Osteocyte (in vitro differentiated cells): Measurements from ENCODE around the gene ANTXR1. TPM values are rescaled to one million over a fixed set of nuclear protein-coding genes. Genes with fewer than 3 reads are reported as not detected.

Experiments used
- DNase-seq: peaks from one replicate; pipeline ENCODE4 v3.0.0; 2021; ENCODE audit warnings: mixed read lengths; ENCODE audit not compliant: unreplicated experiment; ENCODE audit errors: extremely low spot score
- H3K27ac Mint-ChIP-seq: one replicate; pipeline ENCODE4 v1.8.0; 2021; ENCODE audit warnings: mild to moderate bottlenecking, mixed read lengths; ENCODE audit not compliant: unreplicated experiment
- H3K27me3 Mint-ChIP-seq: one replicate; pipeline ENCODE4 v1.8.0; 2021; ENCODE audit warnings: mixed read lengths; ENCODE audit not compliant: unreplicated experiment
- H3K36me3 Mint-ChIP-seq: one replicate; pipeline ENCODE4 v1.8.0; 2021; ENCODE audit warnings: mixed read lengths; ENCODE audit not compliant: unreplicated experiment
- H3K4me1 Mint-ChIP-seq: one replicate; pipeline ENCODE4 v1.8.0; 2021; ENCODE audit warnings: mixed read lengths; ENCODE audit not compliant: unreplicated experiment
- H3K4me3 Mint-ChIP-seq: one replicate; pipeline ENCODE4 v1.8.0; 2021; ENCODE audit warnings: mild to moderate bottlenecking, moderate library complexity, mixed read lengths; ENCODE audit not compliant: unreplicated experiment
- H3K9me3 Mint-ChIP-seq: one replicate; pipeline ENCODE4 v1.8.0; 2021; ENCODE audit warnings: mixed read lengths; ENCODE audit not compliant: unreplicated experiment
- total RNA-seq: library from RNA; stranded (reverse); gene quantifications from 2 replicates; pipeline ENCODE4 v1.2.1, GENCODE V29; 2021
- TF ChIP-seq, protein P1 (sequence below): fragments of 200-600 bp; sonication (generic); IDR thresholded peaks from 2 replicates; pipeline ENCODE4 v1.5.0; 2021; ENCODE audit warnings: antibody characterized with exemption, mild to moderate bottlenecking, moderate library complexity

ANTXR1 gene
- total RNA-seq, 1 donor from 2014 or later: 144 TPM

DNA sequence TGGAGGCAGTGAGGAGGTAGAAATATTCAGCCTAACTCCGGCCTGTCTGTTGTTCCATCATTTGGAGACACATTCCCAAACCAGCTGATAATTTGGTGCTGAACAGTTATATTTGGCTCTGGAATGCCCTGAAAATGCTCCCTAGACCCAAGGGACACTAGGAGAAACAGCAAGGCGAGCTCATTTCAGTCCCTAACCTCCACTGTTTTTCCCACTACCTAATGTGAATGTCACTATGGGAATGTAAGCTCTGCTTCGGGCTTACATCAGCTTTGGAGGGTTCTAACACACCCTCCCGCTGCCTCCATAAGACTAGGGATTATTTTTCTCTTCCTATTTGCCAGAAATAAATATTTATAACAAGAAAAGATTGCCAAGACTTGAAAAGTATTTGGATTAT is 103.5 kb downstream of the ANTXR1 start:
- Mint-ChIP-seq H3K27me3 (no peaks in the 10 kb centered on the region), H3K9me3 (no peaks in the 10 kb centered on the region), H3K4me3 (no peak overlapping the region), H3K4me1 (peaks cover 42% of the 10 kb centered on the region), H3K27ac (peak overlapping the region; percentile 97), H3K36me3 (peaks cover 9% of the 10 kb centered on the region)
- no peak for DNase-seq
- TF ChIP-seq, protein P1, sequence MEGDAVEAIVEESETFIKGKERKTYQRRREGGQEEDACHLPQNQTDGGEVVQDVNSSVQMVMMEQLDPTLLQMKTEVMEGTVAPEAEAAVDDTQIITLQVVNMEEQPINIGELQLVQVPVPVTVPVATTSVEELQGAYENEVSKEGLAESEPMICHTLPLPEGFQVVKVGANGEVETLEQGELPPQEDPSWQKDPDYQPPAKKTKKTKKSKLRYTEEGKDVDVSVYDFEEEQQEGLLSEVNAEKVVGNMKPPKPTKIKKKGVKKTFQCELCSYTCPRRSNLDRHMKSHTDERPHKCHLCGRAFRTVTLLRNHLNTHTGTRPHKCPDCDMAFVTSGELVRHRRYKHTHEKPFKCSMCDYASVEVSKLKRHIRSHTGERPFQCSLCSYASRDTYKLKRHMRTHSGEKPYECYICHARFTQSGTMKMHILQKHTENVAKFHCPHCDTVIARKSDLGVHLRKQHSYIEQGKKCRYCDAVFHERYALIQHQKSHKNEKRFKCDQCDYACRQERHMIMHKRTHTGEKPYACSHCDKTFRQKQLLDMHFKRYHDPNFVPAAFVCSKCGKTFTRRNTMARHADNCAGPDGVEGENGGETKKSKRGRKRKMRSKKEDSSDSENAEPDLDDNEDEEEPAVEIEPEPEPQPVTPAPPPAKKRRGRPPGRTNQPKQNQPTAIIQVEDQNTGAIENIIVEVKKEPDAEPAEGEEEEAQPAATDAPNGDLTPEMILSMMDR: no peak

DNA sequence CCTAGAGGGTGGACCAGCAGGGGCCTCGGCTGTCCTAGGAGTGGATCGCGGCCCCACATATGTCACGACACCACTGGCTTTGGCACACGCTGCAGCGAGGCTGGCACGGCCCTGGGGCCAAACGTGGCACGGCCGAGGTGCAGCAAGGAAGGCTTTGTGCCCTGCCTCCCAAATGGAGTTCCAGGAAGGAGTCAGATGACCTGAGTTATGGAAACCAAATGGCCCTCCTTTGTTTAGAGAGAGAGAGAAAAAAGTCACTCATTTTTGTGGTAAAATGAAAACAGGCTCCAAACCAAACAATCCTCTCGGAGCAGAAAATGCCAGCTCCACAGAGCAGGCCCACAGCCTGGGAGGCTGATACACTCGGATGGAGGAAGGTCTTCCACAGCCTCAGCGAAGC is 105.6 kb downstream of the ANTXR1 start:
- TF ChIP-seq, protein P1: no peak
- H3K27ac Mint-ChIP-seq: peak overlapping the region; percentile 97
- H3K36me3 Mint-ChIP-seq: peaks cover 15% of the 10 kb centered on the region
- H3K9me3 Mint-ChIP-seq: no peaks in the 10 kb centered on the region
- no peaks in the 10 kb centered on the region for H3K27me3 Mint-ChIP-seq
- H3K4me3 Mint-ChIP-seq: no peak overlapping the region
- no peak for DNase-seq
- peaks cover 45% of the 10 kb centered on the region for H3K4me1 Mint-ChIP-seq

DNA sequence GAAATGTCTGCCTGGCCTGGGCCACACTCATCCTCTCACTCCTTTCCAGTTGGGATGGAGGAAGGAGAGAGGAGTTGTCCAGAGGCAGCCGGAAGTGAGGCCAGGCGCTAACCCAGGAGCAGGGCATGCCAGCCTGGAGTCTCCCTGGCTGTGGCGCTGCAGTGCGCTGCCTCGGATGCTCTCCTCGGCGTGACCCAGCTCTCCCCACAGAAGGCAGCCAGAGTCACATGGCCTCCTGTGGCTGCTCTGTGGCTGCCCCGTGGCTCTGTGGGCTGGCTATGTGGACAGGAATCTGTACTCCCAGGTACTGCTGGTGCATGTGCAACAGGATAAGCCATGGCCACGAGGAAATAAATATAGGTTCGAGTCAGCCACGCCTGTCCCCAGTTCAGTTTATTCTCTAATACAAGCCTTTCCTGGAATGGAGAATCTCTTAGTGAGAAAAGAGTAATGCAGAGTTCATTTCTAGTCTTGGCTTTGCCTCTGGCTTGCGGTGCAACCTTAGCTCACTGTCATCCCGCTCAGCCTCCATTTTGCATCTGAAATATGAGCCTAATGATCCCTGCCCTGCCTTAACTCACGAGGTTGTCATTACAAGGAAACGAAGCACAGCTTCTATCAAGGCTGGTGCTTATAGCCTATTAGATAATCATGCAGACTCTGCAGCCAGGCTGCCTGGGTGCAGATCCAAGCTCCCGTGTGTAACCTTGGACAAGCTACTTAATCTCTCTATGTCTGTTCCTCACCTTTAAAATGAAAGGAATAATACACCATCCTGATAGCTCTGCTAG is 106.3 kb downstream of the ANTXR1 start:
- Mint-ChIP-seq H3K4me3 (no peak overlapping the region), H3K4me1 (peaks cover 43% of the 10 kb centered on the region), H3K9me3 (no peaks in the 10 kb centered on the region), H3K27ac (peak overlapping the region; percentile 97), H3K27me3 (no peaks in the 10 kb centered on the region), H3K36me3 (peaks cover 22% of the 10 kb centered on the region)
- TF ChIP-seq, protein P1: no peak
- DNase-seq: no peak

DNA sequence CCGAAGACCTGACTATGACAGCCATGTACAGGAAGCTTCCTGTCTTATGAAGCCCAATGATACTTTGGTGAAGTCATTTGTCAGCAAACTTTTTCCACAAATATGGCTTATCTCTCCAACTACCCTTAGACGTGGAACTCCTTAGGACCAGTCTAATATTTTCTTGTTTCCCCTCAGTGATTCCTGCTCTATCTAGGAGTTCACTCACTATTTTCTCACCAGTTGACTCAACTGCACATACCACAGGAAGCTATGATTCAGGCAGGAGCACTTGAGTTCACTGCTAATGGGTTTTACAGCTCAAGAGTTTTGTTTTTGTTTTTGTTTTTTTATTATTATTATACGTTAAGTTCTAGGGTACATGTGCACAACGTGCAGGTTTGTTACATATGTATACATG is 109.3 kb downstream of the ANTXR1 start:
- H3K4me1 Mint-ChIP-seq: peaks cover 30% of the 10 kb centered on the region
- no peak overlapping the region for H3K4me3 Mint-ChIP-seq
- H3K36me3 Mint-ChIP-seq: peaks cover 40% of the 10 kb centered on the region
- H3K27me3 Mint-ChIP-seq: no peaks in the 10 kb centered on the region
- H3K9me3 Mint-ChIP-seq: no peaks in the 10 kb centered on the region
- TF ChIP-seq, protein P1: no peak
- no peak overlapping the region for H3K27ac Mint-ChIP-seq
- no peak for DNase-seq

DNA sequence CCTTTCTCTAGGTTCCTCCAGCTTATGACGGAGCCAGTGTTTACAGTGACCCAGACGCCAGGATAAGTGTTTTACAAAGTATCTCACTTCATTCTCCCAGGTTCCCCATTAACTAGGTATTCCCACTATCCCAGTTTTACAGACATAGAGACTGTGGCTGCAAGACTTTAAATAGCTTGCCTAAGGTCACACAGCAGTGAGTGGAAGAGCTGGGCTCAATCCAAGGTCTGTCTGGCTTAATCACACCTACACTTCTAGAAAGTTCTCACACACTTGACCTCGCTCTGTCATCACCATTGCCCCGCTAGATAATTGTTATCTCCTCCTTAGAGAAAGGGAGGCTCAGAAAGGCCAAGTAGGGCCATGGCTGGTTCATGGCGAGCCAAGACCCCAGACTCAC is 110.2 kb downstream of the ANTXR1 start:
- DNase-seq: no peak
- Mint-ChIP-seq H3K4me1 (peaks cover 26% of the 10 kb centered on the region), H3K27me3 (no peaks in the 10 kb centered on the region), H3K36me3 (peaks cover 44% of the 10 kb centered on the region), H3K27ac (no peak overlapping the region), H3K4me3 (no peak overlapping the region), H3K9me3 (no peaks in the 10 kb centered on the region)
- TF ChIP-seq, protein P1: no peak
